CD4-positive, CD25-positive, alpha-beta regulatory T cell (primary cell): ENCODE data around the gene SOAT2. TPM values are rescaled to one million over a fixed set of nuclear protein-coding genes. Genes with fewer than 3 reads are reported as not detected.

Experiments
- ATAC-seq, 2 donors: fragments of 150-1000 bp; cut with Tn5 transposase; one replicate each; pipeline ENCODE4 v1.10.0; 2021; ENCODE audit warnings: low read depth in 2 of 2, moderate number of reproducible peaks in 2 of 2, moderate library complexity in 1 of 2
- DNase-seq, 3 donors: peaks; one replicate each; pipeline versions ENCODE4 v3.0.0 to v3.0.0-alpha.2; 2012 to 2022; ENCODE audit warnings: mixed read lengths in 1 of 3
- H3K27ac ChIP-seq: one replicate; pipeline ENCODE4 v1.7.0; 2013; ENCODE audit warnings: mild to moderate bottlenecking, low read length; ENCODE audit not compliant: insufficient read depth, poor library complexity, severe bottlenecking
- H3K27me3 ChIP-seq: one replicate; pipeline ENCODE4 v1.7.0; 2013; ENCODE audit warnings: low read length; ENCODE audit not compliant: control insufficient read depth, insufficient read depth
- H3K36me3 ChIP-seq: one replicate; pipeline ENCODE4 v1.7.0; 2013; ENCODE audit warnings: mild to moderate bottlenecking, low read length, moderate library complexity; ENCODE audit not compliant: control insufficient read depth, insufficient read depth
- H3K4me1 ChIP-seq: 2 replicates; pipeline ENCODE4 v1.7.0; 2013; ENCODE audit warnings: mild to moderate bottlenecking, low read length; ENCODE audit not compliant: insufficient read depth, control insufficient read depth, poor library complexity, severe bottlenecking
- H3K4me3 ChIP-seq: one replicate; pipeline ENCODE4 v1.7.0; 2013; ENCODE audit warnings: low read depth, mild to moderate bottlenecking, low read length, moderate library complexity
- H3K9me3 ChIP-seq, 2 experiments: 1 replicate in 1 of 2; 2 replicates in 1 of 2; pipeline ENCODE4 v1.7.0; 2013; ENCODE audit warnings: low read length in 2 of 2, mild to moderate bottlenecking in 1 of 2, moderate library complexity in 1 of 2; ENCODE audit not compliant: control insufficient read depth in 2 of 2
- H3K27ac Mint-ChIP-seq, 3 donors: one replicate each; pipeline ENCODE4 v1.8.0; 2020 to 2022; ENCODE audit warnings: mild to moderate bottlenecking in 3 of 3, mixed read lengths in 3 of 3, moderate library complexity in 2 of 3
- H3K27me3 Mint-ChIP-seq: one replicate; pipeline ENCODE4 v1.8.0; 2022; ENCODE audit warnings: mild to moderate bottlenecking, mixed read lengths
- H3K36me3 Mint-ChIP-seq: one replicate; pipeline ENCODE4 v1.8.0; 2020; ENCODE audit warnings: mixed read lengths
- H3K4me1 Mint-ChIP-seq, 4 donors: one replicate each; pipeline ENCODE4 v1.8.0; 2020 to 2022; ENCODE audit warnings: mixed read lengths in 4 of 4, mild to moderate bottlenecking in 1 of 4
- H3K4me3 Mint-ChIP-seq, 4 donors: one replicate each; pipeline ENCODE4 v1.8.0; 2020 to 2022; ENCODE audit warnings: mild to moderate bottlenecking in 4 of 4, mixed read lengths in 4 of 4, moderate library complexity in 3 of 4
- H3K9me3 Mint-ChIP-seq, 7 donors: one replicate each; pipeline ENCODE4 v1.8.0; 2020 to 2022; ENCODE audit warnings: mixed read lengths in 7 of 7, mild to moderate bottlenecking in 3 of 7, moderate library complexity in 2 of 7
- polyA plus RNA-seq, 4 donors: library from polyadenylated mRNA; unstranded; fragments of 300-500 nt; fragmentation: Illumina TruSeq; gene quantifications; one replicate each; pipeline ENCODE4 v1.2.3, GENCODE V29; 2021
- total RNA-seq: library from RNA; stranded (reverse); gene quantifications from one replicate; pipeline ENCODE4 v1.2.3, GENCODE V29; 2022

SOAT2 gene
- total and polyA plus RNA-seq, 5 donors from 2014 or later, result 0.37 TPM; not detected in 4

- H3K9me3 ChIP-seq, result no peaks in the 10 kb centered on the region
- Mint-ChIP-seq H3K4me1 (peaks cover 0 to 27% (median 19%) of the 10 kb centered on the region in 4 donors), H3K9me3 (no peaks in the 10 kb centered on the region), H3K4me3 (no peak overlapping the region), H3K27ac (peak overlapping the region in 1 of 3 donors; percentile 87), H3K27me3 (no peaks in the 10 kb centered on the region), H3K36me3 (peaks cover 44% of the 10 kb centered on the region)
- H3K4me1 ChIP-seq, result no peaks in the 10 kb centered on the region
- no peak overlapping the region for H3K4me3 ChIP-seq
- peaks cover 58% of the 10 kb centered on the region for H3K36me3 ChIP-seq
- no peak overlapping the region for H3K27ac ChIP-seq
- ATAC-seq (no peak), DNase-seq (no peak)
- no peaks in the 10 kb centered on the region for H3K27me3 ChIP-seq
Measured at GRCh38 chr12:53067993-53068770, 35.1 kb upstream of the SOAT2 start.

DNA sequence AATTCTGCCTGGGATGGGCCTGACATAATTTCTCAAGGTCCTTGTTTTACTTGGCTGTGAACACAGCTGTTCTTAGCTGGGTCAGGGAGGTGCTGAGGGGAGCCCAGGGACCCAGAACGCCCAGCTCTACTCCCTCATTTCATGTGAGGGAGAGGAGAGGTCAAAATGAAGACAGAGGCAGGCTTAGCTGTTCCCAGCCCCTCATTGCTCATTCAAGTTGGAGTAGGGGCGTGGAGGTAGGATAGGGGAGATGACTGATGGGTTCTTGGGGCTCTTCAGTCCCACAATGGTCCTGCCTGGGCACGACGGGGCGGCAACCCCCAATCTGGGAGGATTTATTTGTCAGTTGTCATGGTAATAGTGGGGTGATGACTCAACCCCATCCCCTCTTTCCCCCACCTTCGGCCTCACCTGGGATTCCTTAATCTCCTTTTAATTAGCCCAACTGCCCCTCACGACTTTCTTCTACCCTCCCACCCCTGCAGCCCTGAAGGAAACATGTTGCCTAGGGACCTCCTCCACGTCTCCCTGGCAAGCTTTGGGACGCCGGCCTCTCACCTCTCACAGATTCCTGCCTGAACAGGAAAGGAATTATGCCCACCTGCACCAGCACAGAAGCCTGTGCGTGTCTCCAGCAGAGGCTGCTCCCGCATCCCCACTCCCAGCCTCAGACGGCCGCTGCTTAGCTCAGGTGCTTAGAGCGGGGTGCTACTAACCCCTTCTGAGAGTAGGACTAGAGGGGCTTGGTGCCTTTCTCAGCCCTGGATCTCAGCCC lies 34.3 kb upstream of the SOAT2 start:
- no peak overlapping the region for H3K27ac ChIP-seq
- no peaks in the 10 kb centered on the region for H3K27me3 ChIP-seq
- Mint-ChIP-seq H3K36me3 (peaks cover 46% of the 10 kb centered on the region), H3K27ac (peak overlapping the region in 2 of 3 donors; percentile 59 to 76), H3K9me3 (no peaks in the 10 kb centered on the region), H3K4me3 (no peak overlapping the region), H3K4me1 (peaks cover 0 to 30% (median 20%) of the 10 kb centered on the region in 4 donors), H3K27me3 (no peaks in the 10 kb centered on the region)
- no peak for ATAC-seq
- H3K4me1 ChIP-seq, result no peaks in the 10 kb centered on the region
- no peak overlapping the region for H3K4me3 ChIP-seq
- peaks cover 64% of the 10 kb centered on the region for H3K36me3 ChIP-seq
- DNase-seq, result no peak
- H3K9me3 ChIP-seq, result no peaks in the 10 kb centered on the region

- Histone ChIP-seq H3K4me3 (no peak overlapping the region), H3K4me1 (no peaks in the 10 kb centered on the region), H3K27ac (no peak overlapping the region), H3K9me3 (no peaks in the 10 kb centered on the region), H3K27me3 (no peaks in the 10 kb centered on the region), H3K36me3 (peaks cover 67% of the 10 kb centered on the region)
- Mint-ChIP-seq H3K9me3 (no peaks in the 10 kb centered on the region), H3K27me3 (no peaks in the 10 kb centered on the region), H3K4me1 (peaks cover 0 to 34% (median 23%) of the 10 kb centered on the region in 4 donors), H3K36me3 (peaks cover 50% of the 10 kb centered on the region), H3K27ac (peak overlapping the region in 2 of 3 donors; percentile 65 to 76), H3K4me3 (no peak overlapping the region)
- no peak for DNase-seq
- ATAC-seq, result no peak
Measured at GRCh38 chr12:53069621-53070410, 33.5 kb upstream of the SOAT2 start.

DNA sequence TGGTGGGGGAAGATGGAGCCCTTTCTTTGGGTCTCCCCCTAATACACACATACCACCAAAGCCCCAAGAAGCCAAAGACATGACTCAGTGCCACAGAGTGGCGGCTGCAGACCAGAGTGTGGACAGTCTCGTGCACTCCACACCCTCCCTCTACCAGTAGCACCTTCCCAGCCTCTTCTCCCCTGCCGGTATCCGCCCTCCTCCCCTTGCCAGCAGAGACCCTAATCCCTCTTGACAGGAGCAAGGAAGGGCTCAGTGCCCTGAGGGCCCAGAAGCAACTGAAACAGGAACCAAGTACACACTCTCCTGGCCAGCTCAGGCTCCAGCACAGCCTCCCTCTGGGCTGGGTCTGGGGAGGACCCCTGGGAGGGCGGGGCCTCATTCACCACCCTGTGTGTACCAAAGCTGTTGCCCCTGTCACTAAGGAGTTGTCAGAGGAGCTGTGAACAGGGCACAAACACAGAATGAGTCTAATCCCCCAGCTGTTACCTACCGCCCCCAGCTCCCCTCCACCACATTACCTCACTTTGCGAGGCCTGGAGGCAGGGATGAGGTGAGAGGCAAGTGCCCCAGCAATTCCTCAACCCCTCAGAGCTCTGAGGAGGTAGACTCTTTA lies 32.3 kb upstream of the SOAT2 start:
- Mint-ChIP-seq H3K4me1 (peaks cover 0 to 42% (median 25%) of the 10 kb centered on the region in 4 donors), H3K27me3 (no peaks in the 10 kb centered on the region), H3K27ac (peak overlapping the region in 1 of 3 donors; percentile 65), H3K4me3 (no peak overlapping the region), H3K36me3 (peaks cover 49% of the 10 kb centered on the region), H3K9me3 (no peaks in the 10 kb centered on the region)
- H3K4me1 ChIP-seq, result no peaks in the 10 kb centered on the region
- H3K36me3 ChIP-seq, result peaks cover 71% of the 10 kb centered on the region
- no peak overlapping the region for H3K4me3 ChIP-seq
- H3K27me3 ChIP-seq, result no peaks in the 10 kb centered on the region
- DNase-seq (no peak), ATAC-seq (no peak)
- no peaks in the 10 kb centered on the region for H3K9me3 ChIP-seq
- H3K27ac ChIP-seq, result no peak overlapping the region

DNA sequence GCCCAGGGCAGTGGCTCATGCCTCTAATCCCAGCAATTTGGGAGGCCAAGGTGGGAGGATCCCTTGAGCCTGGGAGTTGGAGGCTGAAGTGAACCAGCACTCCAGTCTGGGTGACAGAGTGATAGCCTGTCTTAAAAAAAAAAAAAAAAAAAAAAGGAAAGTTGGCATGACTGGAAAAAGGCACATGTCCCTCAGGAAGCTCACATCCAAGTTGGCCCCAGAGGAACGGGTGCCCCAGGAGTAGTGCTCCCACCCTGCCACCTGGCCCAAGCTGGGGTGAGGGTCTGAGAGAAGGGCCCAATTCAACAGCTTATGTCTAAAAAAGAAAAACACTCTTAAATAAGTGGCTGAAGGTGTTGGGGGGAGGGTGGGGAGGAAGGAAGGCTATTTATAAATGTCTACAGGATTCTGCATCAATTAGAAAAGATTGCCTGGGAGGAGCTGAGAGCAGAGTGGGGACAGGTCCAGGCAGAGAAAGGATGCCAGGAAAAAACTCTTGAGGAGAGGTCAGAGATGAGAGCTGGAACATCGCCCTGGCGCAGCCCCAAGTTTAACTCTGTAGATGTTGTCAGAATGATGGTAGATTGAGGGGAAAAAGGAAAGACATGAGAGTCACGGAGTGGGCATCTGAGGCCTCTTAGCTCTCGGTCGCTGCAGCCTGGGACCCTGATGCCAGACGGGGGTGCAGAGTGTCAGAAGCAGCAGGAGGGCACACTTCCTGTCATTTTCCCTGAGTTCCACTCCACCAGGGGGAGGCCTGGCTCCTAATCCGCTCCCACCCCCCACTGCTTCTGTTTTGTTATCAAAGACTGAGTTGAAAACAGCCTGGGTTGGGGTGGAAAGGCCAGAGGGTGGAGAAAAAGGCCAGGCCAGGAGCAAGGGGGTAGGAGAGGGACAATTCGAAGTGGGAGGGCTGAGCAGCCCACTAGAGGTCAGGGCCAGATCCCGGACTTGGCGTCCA lies 31.4 kb upstream of the SOAT2 start:
- no peak for ATAC-seq
- peaks cover 76% of the 10 kb centered on the region for H3K36me3 ChIP-seq
- peaks cover 47% of the 10 kb centered on the region for H3K36me3 Mint-ChIP-seq

GRCh38 chr12:53073881-53074280 lies 29.4 kb upstream of the SOAT2 start:
- no peaks in the 10 kb centered on the region for H3K9me3 ChIP-seq
- peaks cover 0 to 59% (median 40%) of the 10 kb centered on the region in 4 donors for H3K4me1 Mint-ChIP-seq
- peaks cover 18% of the 10 kb centered on the region for H3K4me1 ChIP-seq
- H3K4me3 ChIP-seq, result no peak overlapping the region
- no peak overlapping the region for H3K27ac ChIP-seq
- ATAC-seq (no peak), DNase-seq (no peak)
- H3K27me3 ChIP-seq, result no peaks in the 10 kb centered on the region
- H3K9me3 Mint-ChIP-seq, result no peaks in the 10 kb centered on the region
- no peak overlapping the region for H3K27ac Mint-ChIP-seq
- H3K36me3 ChIP-seq, result peaks cover 74% of the 10 kb centered on the region
- H3K27me3 Mint-ChIP-seq, result no peaks in the 10 kb centered on the region
- H3K4me3 Mint-ChIP-seq, result no peak overlapping the region
- H3K36me3 Mint-ChIP-seq, result peaks cover 41% of the 10 kb centered on the region

More for the DNA sequence above, 31.4 kb upstream of the SOAT2 start:
- Histone ChIP-seq H3K4me1 (peaks cover 4% of the 10 kb centered on the region), H3K27me3 (no peaks in the 10 kb centered on the region), H3K4me3 (no peak overlapping the region), H3K9me3 (no peaks in the 10 kb centered on the region), H3K27ac (no peak overlapping the region)
- DNase-seq, result no peak
- Mint-ChIP-seq H3K27me3 (no peaks in the 10 kb centered on the region), H3K27ac (peak overlapping the region in 1 of 3 donors; percentile 65), H3K4me3 (peak overlapping the region in 1 of 4 donors; percentile 25), H3K4me1 (peaks cover 0 to 45% (median 27%) of the 10 kb centered on the region in 4 donors), H3K9me3 (no peaks in the 10 kb centered on the region)
